Type B pancreatic cell (in vitro differentiated cells): ENCODE measurements around the gene MTERF4. TPM values are rescaled to one million over a fixed set of nuclear protein-coding genes. Genes with fewer than 3 reads are reported as not detected.

Experiments used
- DNase-seq: peaks from one replicate; pipeline ENCODE4 v3.0.0; 2021; ENCODE audit warnings: mixed read lengths; ENCODE audit not compliant: unreplicated experiment; ENCODE audit errors: extremely low spot score
- H3K27ac Mint-ChIP-seq: 2 replicates; pipeline ENCODE4 v1.8.0; 2021; ENCODE audit warnings: mild to moderate bottlenecking, mixed read lengths
- H3K27me3 Mint-ChIP-seq: 2 replicates; pipeline ENCODE4 v1.8.0; 2021; ENCODE audit warnings: mixed read lengths
- H3K36me3 Mint-ChIP-seq: 2 replicates; pipeline ENCODE4 v1.8.0; 2021; ENCODE audit warnings: mixed read lengths
- H3K4me1 Mint-ChIP-seq: one replicate; pipeline ENCODE4 v1.8.0; 2021; ENCODE audit warnings: mixed read lengths; ENCODE audit not compliant: unreplicated experiment
- H3K4me3 Mint-ChIP-seq: 2 replicates; pipeline ENCODE4 v1.8.0; 2021; ENCODE audit warnings: mild to moderate bottlenecking, mixed read lengths
- H3K9me3 Mint-ChIP-seq: 2 replicates; pipeline ENCODE4 v1.8.0; 2021; ENCODE audit warnings: mixed read lengths
- CTCF ChIP-seq: fragments of 200-600 bp; sonication (generic); conservative IDR thresholded peaks from 2 replicates; pipeline ENCODE4 v1.5.0; 2021; ENCODE audit warnings: antibody characterized with exemption, mild to moderate bottlenecking
- total RNA-seq: library from RNA; stranded (reverse); gene quantifications from 2 replicates; pipeline ENCODE4 v1.2.1, GENCODE V29; 2021; ENCODE audit warnings: low replicate concordance

The MTERF4 gene
- total RNA-seq, 1 donor from 2014 or later = 46.3 TPM

DNA sequence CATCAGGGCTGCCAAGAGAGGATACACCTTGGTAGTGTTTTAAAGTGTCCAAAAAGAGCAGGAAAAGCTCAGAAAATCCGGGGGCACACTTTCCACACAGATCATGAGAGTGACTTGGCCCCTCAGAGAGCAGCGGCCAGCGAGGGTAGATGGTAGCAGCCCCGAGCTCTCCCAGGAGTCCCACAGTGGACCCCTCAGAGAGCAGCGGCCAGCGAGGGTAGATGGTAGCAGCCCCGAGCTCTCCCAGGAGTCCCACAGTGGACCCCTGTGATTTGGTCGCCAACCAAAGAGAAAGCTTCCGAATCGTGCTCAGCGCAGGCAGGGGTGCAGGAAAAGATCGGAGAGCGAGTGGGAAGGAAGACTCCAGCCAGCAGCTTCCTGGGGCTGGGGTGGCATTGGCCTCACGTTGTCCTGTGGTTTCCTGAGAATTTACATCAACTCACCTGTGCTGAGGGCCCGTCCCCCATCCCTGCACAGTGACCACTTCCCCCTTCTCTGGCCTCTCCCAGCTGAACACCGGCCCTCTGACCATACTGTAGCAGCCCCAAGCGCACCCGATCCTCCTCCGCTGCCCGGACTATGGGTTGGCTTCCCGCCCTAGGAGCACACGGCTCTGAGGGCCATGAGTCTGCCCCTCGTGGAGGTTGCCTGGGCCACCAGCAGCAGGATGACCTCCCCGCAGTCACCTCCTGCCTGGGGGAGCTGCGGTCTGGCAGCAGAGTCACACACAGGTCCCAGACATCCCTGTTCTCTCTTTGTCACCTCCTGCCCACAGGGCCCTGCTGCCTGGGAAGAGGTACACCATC is 33.7 kb downstream of the MTERF4 start:
- no peaks in the 10 kb centered on the region for H3K9me3 Mint-ChIP-seq
- peak; percentile 60 for DNase-seq
- TF ChIP-seq CTCF = no peak
- no peaks in the 10 kb centered on the region for H3K27me3 Mint-ChIP-seq
- H3K4me1 Mint-ChIP-seq = peaks cover 7% of the 10 kb centered on the region
- H3K27ac Mint-ChIP-seq = no peak overlapping the region
- no peak overlapping the region for H3K4me3 Mint-ChIP-seq
- no peaks in the 10 kb centered on the region for H3K36me3 Mint-ChIP-seq

GRCh38 chr2:241067501-241068135 is 34.5 kb downstream of the MTERF4 start:
- Mint-ChIP-seq H3K4me3 (no peak overlapping the region), H3K27me3 (no peaks in the 10 kb centered on the region), H3K4me1 (peaks cover 5% of the 10 kb centered on the region), H3K36me3 (no peaks in the 10 kb centered on the region), H3K27ac (no peak overlapping the region), H3K9me3 (no peaks in the 10 kb centered on the region)
- TF ChIP-seq CTCF = no peak
- DNase-seq = peak; percentile 59

DNA sequence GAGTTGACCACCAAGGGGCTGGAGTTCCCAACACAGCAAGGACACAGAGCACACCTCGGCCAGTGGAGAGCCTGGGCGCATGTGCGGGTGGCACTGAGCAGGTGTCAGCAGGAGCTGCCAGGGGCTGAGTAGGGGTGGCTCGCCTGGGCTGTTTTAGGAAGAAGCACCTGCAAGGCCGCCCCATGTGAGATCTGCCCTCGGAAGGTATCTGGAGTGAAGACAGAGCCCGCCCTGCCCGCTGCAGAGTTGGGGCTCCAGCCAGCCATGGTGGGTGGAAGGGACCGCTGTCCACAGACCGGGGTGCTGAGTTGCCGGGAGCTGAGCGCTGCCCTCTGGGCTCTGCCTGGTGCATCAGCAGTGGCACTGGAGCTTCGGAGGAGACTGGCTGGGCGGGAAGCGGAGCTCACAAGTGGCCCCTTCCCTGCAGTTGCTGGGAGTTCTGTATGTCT is 35.2 kb downstream of the MTERF4 start:
- Mint-ChIP-seq H3K9me3 (no peaks in the 10 kb centered on the region), H3K4me1 (no peaks in the 10 kb centered on the region)
- no peak for TF ChIP-seq CTCF

DNA sequence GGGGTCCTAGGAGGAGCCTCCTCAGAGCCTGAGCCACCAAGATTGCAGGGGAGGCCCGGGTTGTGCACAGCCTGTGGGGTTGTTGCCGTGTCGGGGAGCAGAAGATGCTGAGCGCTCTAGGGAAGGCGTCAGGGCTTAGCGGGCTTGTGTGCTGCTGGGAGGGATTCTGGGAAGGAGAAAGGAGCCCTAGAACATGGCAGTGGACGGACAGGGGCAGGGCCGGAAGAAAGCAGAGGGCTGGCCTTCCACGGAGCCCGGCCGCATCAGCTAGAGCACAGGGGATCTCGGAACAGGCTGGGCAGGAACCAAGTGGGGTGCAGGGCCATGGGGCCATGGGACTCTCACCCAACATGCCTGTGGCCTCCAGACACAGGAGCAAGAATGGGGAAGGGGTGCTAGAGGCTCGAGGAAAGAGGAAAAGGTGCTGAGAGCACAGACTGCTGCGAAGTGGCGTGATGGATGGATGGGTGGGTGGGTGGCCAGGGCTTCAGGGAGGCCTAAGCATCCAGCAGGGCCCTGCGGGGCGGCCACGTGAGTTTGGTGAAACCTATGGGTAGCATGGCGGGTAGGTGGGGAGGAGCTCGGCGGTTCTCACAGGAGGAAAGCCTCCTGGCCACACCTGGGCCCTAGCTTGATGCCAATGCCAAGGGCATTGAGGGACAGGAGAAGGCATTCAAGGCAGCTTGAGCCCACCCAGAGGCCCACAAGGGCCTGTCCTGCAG is 35.8 kb downstream of the MTERF4 start:
- peaks cover 2% of the 10 kb centered on the region for H3K4me1 Mint-ChIP-seq
- peak overlapping the region; percentile 34 for H3K27ac Mint-ChIP-seq
- H3K36me3 Mint-ChIP-seq = no peaks in the 10 kb centered on the region
- H3K9me3 Mint-ChIP-seq = no peaks in the 10 kb centered on the region
- H3K4me3 Mint-ChIP-seq = no peak overlapping the region
- peak; percentile 57 for DNase-seq
- no peak for TF ChIP-seq CTCF
- no peaks in the 10 kb centered on the region for H3K27me3 Mint-ChIP-seq

More for the DNA sequence above, 35.2 kb downstream of the MTERF4 start:
- Mint-ChIP-seq H3K4me3 (no peak overlapping the region), H3K27ac (no peak overlapping the region), H3K27me3 (no peaks in the 10 kb centered on the region), H3K36me3 (no peaks in the 10 kb centered on the region)
- peak; percentile 69 for DNase-seq

GRCh38 chr2:241065355-241065803 is 36.7 kb downstream of the MTERF4 start:
- H3K9me3 Mint-ChIP-seq = no peaks in the 10 kb centered on the region
- no peak for TF ChIP-seq CTCF
- H3K36me3 Mint-ChIP-seq = no peaks in the 10 kb centered on the region
- H3K4me3 Mint-ChIP-seq = no peak overlapping the region
- H3K27me3 Mint-ChIP-seq = no peaks in the 10 kb centered on the region
- peak; percentile 57 for DNase-seq
- H3K27ac Mint-ChIP-seq = no peak overlapping the region
- H3K4me1 Mint-ChIP-seq = peaks cover 5% of the 10 kb centered on the region
